Activated CD4-positive, CD25-positive, alpha-beta regulatory T cell treated with anti-CD3 and anti-CD28 coated beads, Interleukin-2, amount 50 U/mL, for 72 hours (primary cell): ENCODE data around the gene TP53.
"Not testable (repeated sequence)": the region's sequence is repeated elsewhere in the genome, so short reads cannot be mapped to it uniquely, and the experiment has no call there.

Experiments used
- DNase-seq: peaks from one replicate; pipeline ENCODE4 v3.0.0; 2021

The TP53 gene

DNA sequence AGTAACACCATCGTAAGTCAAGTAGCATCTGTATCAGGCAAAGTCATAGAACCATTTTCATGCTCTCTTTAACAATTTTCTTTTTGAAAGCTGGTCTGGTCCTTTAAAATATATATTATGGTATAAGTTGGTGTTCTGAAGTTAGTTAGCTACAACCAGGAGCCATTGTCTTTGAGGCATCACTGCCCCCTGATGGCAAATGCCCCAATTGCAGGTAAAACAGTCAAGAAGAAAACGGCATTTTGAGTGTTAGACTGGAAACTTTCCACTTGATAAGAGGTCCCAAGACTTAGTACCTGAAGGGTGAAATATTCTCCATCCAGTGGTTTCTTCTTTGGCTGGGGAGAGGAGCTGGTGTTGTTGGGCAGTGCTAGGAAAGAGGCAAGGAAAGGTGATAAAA lies 14.1 kb downstream of the TP53 start:
- DNase-seq, result peak; percentile 69

- DNase-seq, result no peak
These were observed 18.8 kb downstream of the TP53 start for GRCh38 chr17:7668482-7668881.

GRCh38 chr17:7667656-7668406 lies 19.5 kb downstream of the TP53 start:
- no peak for DNase-seq

DNA sequence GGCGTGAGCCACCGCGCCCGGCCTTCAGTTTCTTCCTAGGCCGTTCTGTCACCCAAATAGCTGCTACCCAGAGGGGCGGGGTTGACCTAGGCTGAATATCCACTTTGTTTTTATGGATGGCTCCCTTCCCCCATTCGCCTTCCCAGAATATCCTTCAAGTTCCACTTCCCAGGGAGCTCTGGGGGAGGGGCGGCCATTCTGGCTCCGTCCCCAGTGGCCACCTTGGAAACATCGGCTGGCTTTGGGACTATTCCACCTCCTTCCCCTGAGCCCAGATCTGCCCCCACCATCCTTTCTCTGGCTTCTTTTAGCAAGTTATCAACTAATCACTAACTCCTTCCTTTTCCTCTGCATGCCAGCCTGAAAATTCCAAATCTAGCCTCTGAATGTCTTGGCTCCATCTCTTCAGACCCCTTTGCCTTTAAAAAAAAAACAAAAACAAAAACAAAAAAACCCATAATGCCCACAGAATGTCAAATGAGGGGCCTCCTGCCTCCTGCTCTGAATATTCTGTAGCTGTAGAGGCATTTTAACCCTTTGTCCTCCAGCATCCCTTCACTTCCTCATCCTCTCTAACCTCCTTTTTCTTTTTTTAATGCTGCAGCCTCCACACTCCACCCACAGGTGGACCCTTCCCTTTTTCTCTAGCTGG lies 30.2 kb downstream of the TP53 start:
- DNase-seq, result no peak

DNA sequence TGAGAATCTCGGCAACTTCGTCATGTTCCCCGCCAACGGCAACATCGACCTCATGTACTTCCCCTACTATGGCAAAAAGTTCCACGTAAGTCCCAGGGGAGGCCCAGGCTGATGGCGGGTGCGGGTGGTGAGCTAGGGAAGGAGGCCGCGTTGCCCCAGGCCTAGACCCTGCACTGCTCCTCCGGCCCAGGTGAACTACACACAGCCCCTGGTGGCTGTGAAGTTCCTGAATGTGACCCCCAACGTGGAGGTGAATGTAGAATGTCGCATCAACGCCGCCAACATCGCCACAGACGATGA lies 31.8 kb downstream of the TP53 start:
- DNase-seq, result no peak

GRCh38 chr17:7654832-7655540 lies 32.3 kb downstream of the TP53 start:
- DNase-seq, result no peak

- no peak for DNase-seq
These were observed 34.6 kb downstream of the TP53 start for GRCh38 chr17:7652388-7653356.

GRCh38 chr17:7651665-7652387 lies 35.5 kb downstream of the TP53 start:
- DNase-seq, result no peak

DNA sequence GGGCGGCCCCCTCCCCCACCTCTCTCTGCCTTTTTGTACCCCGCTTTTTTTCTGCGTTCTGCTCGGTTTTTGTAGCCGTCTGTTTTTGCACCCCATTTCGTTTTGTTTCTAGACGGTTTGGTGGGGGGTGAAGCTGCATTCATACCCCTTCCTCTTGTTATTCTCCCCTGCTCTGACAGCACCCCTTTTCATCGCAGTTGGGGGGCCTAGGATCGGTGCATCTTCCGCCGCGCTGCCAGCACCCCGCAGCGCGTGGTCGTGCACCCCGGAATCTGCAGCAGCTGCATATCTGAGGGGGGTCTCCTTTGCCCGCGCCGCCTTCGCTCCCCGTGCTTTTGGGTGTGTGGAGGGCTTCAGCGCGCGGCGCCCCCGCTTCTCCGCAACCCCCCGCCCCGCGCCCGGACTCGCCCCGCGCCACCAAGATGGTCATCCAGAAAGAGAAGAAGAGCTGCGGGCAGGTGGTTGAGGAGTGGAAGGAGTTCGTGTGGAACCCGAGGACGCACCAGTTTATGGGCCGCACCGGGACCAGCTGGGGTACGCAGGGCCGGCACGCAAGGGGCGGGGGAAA lies 36.1 kb downstream of the TP53 start:
- no peak for DNase-seq

DNA sequence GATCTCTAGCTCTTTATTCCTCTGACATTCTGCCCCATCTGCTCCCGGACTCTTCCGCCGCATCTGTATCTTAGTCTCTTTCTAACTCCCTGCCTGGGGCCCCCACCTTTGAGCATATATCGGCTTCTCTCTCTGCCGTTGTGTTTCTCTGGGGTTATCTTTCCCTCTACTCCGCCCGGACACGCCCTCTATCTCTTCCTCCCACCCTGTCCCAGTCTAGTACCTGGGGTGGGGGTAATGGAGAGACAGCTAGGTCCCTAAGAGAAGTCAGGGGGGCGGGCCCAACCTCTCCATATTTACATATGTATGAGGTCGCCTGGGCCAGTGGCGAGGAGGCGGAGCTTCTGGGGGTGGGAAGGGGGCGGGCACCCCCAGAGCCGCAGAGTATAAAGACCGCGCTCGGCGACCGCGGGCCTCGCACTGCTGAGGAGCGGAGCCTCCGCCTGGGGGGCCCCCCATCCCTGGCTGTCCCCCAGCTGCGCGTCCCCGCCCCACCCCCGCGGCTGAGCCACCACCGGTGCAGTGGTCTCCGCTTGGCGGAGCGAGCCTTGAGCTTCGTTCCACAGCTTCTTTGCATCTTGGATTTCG lies 36.7 kb downstream of the TP53 start, which contains the start of gene ATP1B2:
Gene ATP1B2, plus strand, starts transcription at position 418 of the 588 bp plus-strand sequence. CDS start 593 bp downstream, outside the sequence.
- DNase-seq, result peak; percentile 63

- no peak for DNase-seq
These were observed 40.3 kb downstream of the TP53 start for GRCh38 chr17:7647018-7647417.

DNA sequence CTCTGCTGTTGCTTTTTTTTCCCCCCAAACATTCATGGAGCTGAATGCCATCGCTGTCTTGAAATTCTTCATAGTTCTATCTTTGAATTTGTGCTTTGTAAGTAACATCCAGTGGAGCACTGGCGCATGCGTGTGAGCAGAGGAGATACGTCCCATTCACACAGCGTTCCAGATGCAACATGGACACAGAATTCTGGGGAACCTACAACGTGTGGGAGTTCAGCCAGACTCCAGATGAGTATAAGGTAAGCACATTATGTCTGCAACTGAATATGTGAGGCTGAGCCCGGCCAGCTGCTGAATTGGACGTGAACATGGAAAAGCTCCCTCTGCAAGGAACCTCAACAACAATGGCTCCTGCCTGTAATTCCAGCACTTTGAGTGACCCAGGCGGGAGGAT lies 40.8 kb downstream of the TP53 start:
- DNase-seq, result no peak

DNA sequence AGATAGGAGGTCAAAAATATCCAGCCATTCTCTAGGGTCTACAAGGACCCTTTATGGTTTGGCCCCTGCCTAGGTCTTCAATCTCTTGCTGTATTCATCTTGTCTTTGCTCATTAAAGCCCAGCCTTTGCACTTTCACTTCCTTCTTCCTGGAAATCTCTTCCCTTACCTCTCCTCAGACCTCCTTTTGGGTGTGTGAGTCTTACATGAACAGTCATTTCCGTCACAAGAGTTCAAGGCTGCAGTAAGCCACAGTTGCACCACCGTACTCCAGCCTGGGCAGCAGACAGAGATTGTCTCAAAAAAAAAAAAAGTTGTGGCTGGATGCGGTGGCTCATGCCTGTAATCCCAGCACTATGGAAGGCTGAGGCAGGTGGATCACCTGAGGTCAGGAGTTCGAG lies 42.5 kb downstream of the TP53 start:
- no peak for DNase-seq

- not testable (repeated sequence) for DNase-seq
These were observed 45.7 kb downstream of the TP53 start for GRCh38 chr17:7641635-7642034.

- no peak for DNase-seq
These were observed 46.5 kb downstream of the TP53 start for GRCh38 chr17:7640783-7641182.

DNA sequence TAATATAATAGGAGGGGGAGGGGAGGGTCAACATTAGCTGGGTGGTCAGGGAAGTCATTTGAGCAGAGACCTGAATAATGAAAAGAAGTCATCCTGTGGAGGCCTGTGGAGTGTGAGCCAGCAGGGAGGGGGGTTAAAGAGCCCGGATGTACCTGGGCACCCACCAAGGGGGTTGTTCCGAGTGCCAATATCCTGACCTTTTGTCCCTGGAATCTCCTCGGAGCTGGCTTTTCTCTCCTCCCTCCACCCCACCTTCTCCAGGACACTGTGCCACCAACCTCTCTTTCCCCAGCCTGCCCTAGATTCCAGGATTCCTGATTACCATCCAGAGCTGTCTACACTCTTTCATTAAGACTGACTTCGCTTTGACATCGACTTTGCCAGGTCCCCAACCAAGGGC lies 51.1 kb downstream of the TP53 start:
- DNase-seq, result no peak

- no peak for DNase-seq
These were observed 52.9 kb downstream of the TP53 start for GRCh38 chr17:7634384-7634783.

- DNase-seq, result no peak
These were observed 54.2 kb downstream of the TP53 start for GRCh38 chr17:7633093-7633492.

- no peak for DNase-seq
These were observed 54.8 kb downstream of the TP53 start for GRCh38 chr17:7632492-7632894.

DNA sequence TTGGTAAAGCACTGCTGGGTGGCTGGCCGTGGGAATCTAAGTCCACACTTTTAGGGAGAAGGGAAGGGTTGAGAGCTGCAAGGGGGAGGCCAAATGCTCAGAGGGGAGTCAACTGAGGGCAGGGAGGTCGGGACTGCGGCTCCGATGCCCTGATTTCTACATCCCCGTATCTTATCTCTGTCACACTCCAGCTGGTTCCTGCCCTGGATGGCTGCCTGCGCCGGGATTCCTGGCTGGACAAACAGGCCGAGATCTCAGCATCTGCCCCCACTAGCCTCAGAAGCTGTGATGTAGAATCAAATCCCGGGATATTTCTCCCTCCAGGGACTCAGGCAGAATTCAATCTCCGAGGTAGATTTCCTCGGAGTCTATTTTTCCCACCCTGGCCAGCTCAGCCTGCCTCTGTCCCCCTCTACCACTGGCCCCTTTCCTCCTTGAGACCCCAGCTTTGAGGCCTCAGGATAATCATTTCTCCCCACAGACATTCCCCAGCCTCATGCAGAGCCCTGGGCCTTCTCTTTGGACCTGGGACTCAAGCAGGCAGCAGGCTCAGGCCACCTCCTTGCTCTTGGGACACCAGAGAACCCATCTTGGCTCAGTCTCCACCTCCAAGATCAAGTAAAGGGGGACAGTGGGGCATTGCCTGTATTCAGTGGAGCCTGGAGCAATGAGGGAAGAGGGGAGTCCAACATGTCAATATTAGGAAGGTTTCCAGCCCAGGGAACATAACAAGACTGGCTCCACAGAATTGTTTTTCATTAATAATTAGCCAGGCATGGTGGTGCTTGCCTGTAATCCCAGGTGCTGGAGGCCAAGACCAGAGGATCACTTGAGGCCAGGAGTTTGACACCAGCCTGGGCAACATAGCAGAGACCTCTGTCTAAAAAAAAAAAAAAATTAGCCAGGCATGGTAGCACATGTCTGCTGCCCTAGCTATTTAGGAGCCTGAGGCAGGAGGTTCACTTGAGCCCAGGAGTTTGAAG lies 55.6 kb downstream of the TP53 start:
- DNase-seq, result no peak
